Activated T-helper 2 cell treated with anti-CD3 and anti-CD28 coated beads, Interferon-gamma antibody, Interleukin-2, Interleukin-4, amounts not matched to agents 10 μg/mL and 5 μg/mL and 100 μg/mL, durations not matched to agents 14 hours and 24 hours and 36 hours (primary cell): ENCODE results near the gene EBLN1. TPM values are rescaled to one million over a fixed set of nuclear protein-coding genes. Genes with fewer than 3 reads are reported as not detected.
A peak's percentile ranks its signal among the peaks of the same experiment; 100 is the strongest.
"Not testable (repeated sequence)": the region's sequence is repeated elsewhere in the genome, so short reads cannot be mapped to it uniquely, and the experiment has no call there.

Source experiments
- DNase-seq: peaks from one replicate; pipeline ENCODE4 v3.0.0; 2021; ENCODE audit warnings: low spot score
- H3K27ac Mint-ChIP-seq: one replicate; pipeline ENCODE4 v1.8.0; 2021; ENCODE audit warnings: mixed read lengths
- H3K27me3 Mint-ChIP-seq: one replicate; pipeline ENCODE4 v1.8.0; 2021; ENCODE audit warnings: low read depth, mixed read lengths
- H3K36me3 Mint-ChIP-seq: one replicate; pipeline ENCODE4 v1.8.0; 2021; ENCODE audit warnings: low read depth, mixed read lengths
- H3K4me1 Mint-ChIP-seq: one replicate; pipeline ENCODE4 v1.8.0; 2021; ENCODE audit warnings: low read depth, mixed read lengths
- H3K4me3 Mint-ChIP-seq: one replicate; pipeline ENCODE4 v1.8.0; 2021; ENCODE audit warnings: low read depth, mild to moderate bottlenecking, moderate library complexity, mixed read lengths
- H3K9me3 Mint-ChIP-seq: one replicate; pipeline ENCODE4 v1.8.0; 2021; ENCODE audit warnings: mixed read lengths
- intact Hi-C: fragments of 100-400 bp; cut with micrococcal nuclease; formaldehyde crosslinking; loops from one replicate; pipeline ENCODE4 v1.15.1; 2023
- total RNA-seq: library from RNA; stranded (reverse); gene quantifications from 2 replicates; pipeline ENCODE4 v1.2.3, GENCODE V29; 2022

Gene EBLN1
- total RNA-seq, 1 donor from 2014 or later = not detected

- Mint-ChIP-seq H3K27me3 (no peaks in the 10 kb centered on the region), H3K27ac (peak overlapping the region; percentile 21), H3K4me1 (peaks cover 24% of the 10 kb centered on the region), H3K4me3 (no peak overlapping the region), H3K36me3 (no peaks in the 10 kb centered on the region), H3K9me3 (peaks cover 10% of the 10 kb centered on the region)
- DNase-seq = no peak
- intact Hi-C loops = loop anchor here (10.0 kb wide), 2 partner anchors 212 to 728 kb away; no protein-coding TSS in a partner anchor
Measured at GRCh38 chr10:22222236-22223190, 4.7 kb upstream of the EBLN1 start.

- intact Hi-C loops = no loop called here
Measured at GRCh38 chr10:22219308-22219707, 1.5 kb upstream of the EBLN1 start.

GRCh38 chr10:22218448-22218847, 633 bp upstream of the EBLN1 start:
- Mint-ChIP-seq H3K27ac (no peak overlapping the region), H3K27me3 (peaks cover 9% of the 10 kb centered on the region), H3K4me1 (peaks cover 22% of the 10 kb centered on the region), H3K4me3 (no peak overlapping the region), H3K9me3 (peaks cover 9% of the 10 kb centered on the region), H3K36me3 (no peaks in the 10 kb centered on the region)
- intact Hi-C loops = no loop called here
- no peak for DNase-seq

More at GRCh38 chr10:22219308-22219707, 1.5 kb upstream of the EBLN1 start:
- no peaks in the 10 kb centered on the region for H3K36me3 Mint-ChIP-seq
- peaks cover 22% of the 10 kb centered on the region for H3K4me1 Mint-ChIP-seq
- peaks cover 10% of the 10 kb centered on the region for H3K9me3 Mint-ChIP-seq
- DNase-seq = no peak
- H3K27ac Mint-ChIP-seq = no peak overlapping the region
- no peak overlapping the region for H3K4me3 Mint-ChIP-seq
- peaks cover 5% of the 10 kb centered on the region for H3K27me3 Mint-ChIP-seq

GRCh38 chr10:22217084-22217483, 731 bp downstream of the EBLN1 start:
- H3K36me3 Mint-ChIP-seq, DNase-seq, H3K4me3 Mint-ChIP-seq, H3K27ac Mint-ChIP-seq, H3K27me3 Mint-ChIP-seq, H3K9me3 Mint-ChIP-seq, intact Hi-C loops: not testable (repeated sequence)
- peaks cover 12% of the 10 kb centered on the region for H3K4me1 Mint-ChIP-seq

- intact Hi-C loops = no loop called here
- Mint-ChIP-seq H3K27me3 (peaks cover 21% of the 10 kb centered on the region), H3K36me3 (no peaks in the 10 kb centered on the region), H3K9me3 (no peaks in the 10 kb centered on the region), H3K4me3 (no peak overlapping the region), H3K4me1 (no peaks in the 10 kb centered on the region), H3K27ac (no peak overlapping the region)
- DNase-seq = no peak
Measured at GRCh38 chr10:22210267-22210666, 7.5 kb downstream of the EBLN1 start.

- H3K9me3 Mint-ChIP-seq = no peaks in the 10 kb centered on the region
- intact Hi-C loops = no loop called here
- no peaks in the 10 kb centered on the region for H3K4me1 Mint-ChIP-seq
- no peaks in the 10 kb centered on the region for H3K36me3 Mint-ChIP-seq
- H3K27me3 Mint-ChIP-seq = peaks cover 14% of the 10 kb centered on the region
- DNase-seq = no peak
- no peak overlapping the region for H3K27ac Mint-ChIP-seq
- H3K4me3 Mint-ChIP-seq = no peak overlapping the region
Measured at GRCh38 chr10:22193945-22194344, 23.9 kb downstream of the EBLN1 start.

- H3K27ac Mint-ChIP-seq = no peak overlapping the region
- no peaks in the 10 kb centered on the region for H3K4me1 Mint-ChIP-seq
- intact Hi-C loops = no loop called here
- H3K9me3 Mint-ChIP-seq = peaks cover 5% of the 10 kb centered on the region
- H3K36me3 Mint-ChIP-seq = no peaks in the 10 kb centered on the region
- no peak overlapping the region for H3K4me3 Mint-ChIP-seq
- no peak for DNase-seq
- peaks cover 33% of the 10 kb centered on the region for H3K27me3 Mint-ChIP-seq
Measured at GRCh38 chr10:22185586-22185985, 32.2 kb downstream of the EBLN1 start.

- peaks cover 40% of the 10 kb centered on the region for H3K27me3 Mint-ChIP-seq
- H3K4me3 Mint-ChIP-seq = no peak overlapping the region
- H3K4me1 Mint-ChIP-seq = no peaks in the 10 kb centered on the region
- H3K9me3 Mint-ChIP-seq = peaks cover 9% of the 10 kb centered on the region
- DNase-seq = no peak
- H3K27ac Mint-ChIP-seq = no peak overlapping the region
- H3K36me3 Mint-ChIP-seq = no peaks in the 10 kb centered on the region
- intact Hi-C loops = no loop called here
Measured at GRCh38 chr10:22183771-22184461, 33.9 kb downstream of the EBLN1 start.

GRCh38 chr10:22180724-22181123, 37.1 kb downstream of the EBLN1 start:
- no peaks in the 10 kb centered on the region for H3K4me1 Mint-ChIP-seq
- H3K36me3 Mint-ChIP-seq = no peaks in the 10 kb centered on the region
- H3K4me3 Mint-ChIP-seq = no peak overlapping the region
- intact Hi-C loops = no loop called here
- H3K27ac Mint-ChIP-seq = no peak overlapping the region
- H3K27me3 Mint-ChIP-seq = peaks cover 33% of the 10 kb centered on the region
- no peak for DNase-seq
- H3K9me3 Mint-ChIP-seq = peaks cover 9% of the 10 kb centered on the region

- H3K4me3 Mint-ChIP-seq = no peak overlapping the region
- intact Hi-C loops = no loop called here
- H3K27ac Mint-ChIP-seq = no peak overlapping the region
- H3K9me3 Mint-ChIP-seq = peaks cover 14% of the 10 kb centered on the region
- no peaks in the 10 kb centered on the region for H3K36me3 Mint-ChIP-seq
- peaks cover 16% of the 10 kb centered on the region for H3K27me3 Mint-ChIP-seq
- H3K4me1 Mint-ChIP-seq = peaks cover 3% of the 10 kb centered on the region
- DNase-seq = no peak
Measured at GRCh38 chr10:22174442-22174841, 43.4 kb downstream of the EBLN1 start.

GRCh38 chr10:22171131-22171530, 46.7 kb downstream of the EBLN1 start:
- Mint-ChIP-seq H3K36me3 (no peaks in the 10 kb centered on the region), H3K27me3 (peaks cover 10% of the 10 kb centered on the region)

GRCh38 chr10:22170582-22170981, 47.2 kb downstream of the EBLN1 start:
- no peak for DNase-seq
- Mint-ChIP-seq H3K4me3 (no peak overlapping the region), H3K27ac (no peak overlapping the region), H3K27me3 (peaks cover 10% of the 10 kb centered on the region), H3K36me3 (no peaks in the 10 kb centered on the region), H3K9me3 (peaks cover 18% of the 10 kb centered on the region), H3K4me1 (peaks cover 13% of the 10 kb centered on the region)
- intact Hi-C loops = no loop called here

More at GRCh38 chr10:22171131-22171530, 46.7 kb downstream of the EBLN1 start:
- intact Hi-C loops = no loop called here
- H3K27ac Mint-ChIP-seq = no peak overlapping the region
- H3K4me3 Mint-ChIP-seq = no peak overlapping the region
- peaks cover 13% of the 10 kb centered on the region for H3K4me1 Mint-ChIP-seq
- peaks cover 18% of the 10 kb centered on the region for H3K9me3 Mint-ChIP-seq
- no peak for DNase-seq

- Mint-ChIP-seq H3K4me1 (peaks cover 10% of the 10 kb centered on the region), H3K27ac (no peak overlapping the region), H3K9me3 (no peaks in the 10 kb centered on the region), H3K36me3 (no peaks in the 10 kb centered on the region), H3K4me3 (no peak overlapping the region), H3K27me3 (peaks cover 5% of the 10 kb centered on the region)
- no peak for DNase-seq
- intact Hi-C loops = no loop called here
Measured at GRCh38 chr10:22159979-22160378, 57.8 kb downstream of the EBLN1 start.
